B cell (primary cell): ENCODE results near the gene NDOR1.

Experiments
- EZH2 ChIP-seq: IDR thresholded peaks from 2 replicates; pipeline ENCODE4 v1.6.1; 2012; ENCODE audit warnings: borderline replicate concordance, low read depth, mild to moderate bottlenecking, moderate library complexity, low read length; ENCODE audit not compliant: insufficient read depth, poor library complexity, severe bottlenecking
- TF ChIP-seq, protein P1 (sequence below): fragments of 200-600 bp; IDR thresholded peaks from one replicate; pipeline ENCODE4 v1.8.0; 2022; ENCODE audit warnings: antibody characterized with exemption, mild to moderate bottlenecking

DNA sequence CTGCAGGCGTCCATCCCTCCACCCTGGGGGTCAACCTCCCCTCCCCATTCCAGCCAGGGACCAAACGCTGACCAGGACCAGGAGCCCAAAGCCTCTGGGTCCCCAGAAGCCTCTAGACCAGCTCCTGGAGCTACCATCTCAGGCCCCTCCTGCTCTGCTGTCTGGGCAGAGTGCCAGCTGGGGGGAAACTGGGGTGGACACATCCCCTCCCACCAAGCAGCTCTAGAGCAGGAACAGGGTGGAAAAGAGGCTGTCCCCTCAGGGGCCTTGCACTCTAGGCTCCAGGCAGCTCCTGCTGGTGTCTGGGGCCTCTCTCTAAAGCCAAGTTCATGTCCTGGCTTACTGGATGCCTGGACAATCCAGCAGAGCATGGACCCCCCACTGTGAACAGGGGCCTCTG is 12.6 kb upstream of the NDOR1 start:
- TF ChIP-seq, protein P1, sequence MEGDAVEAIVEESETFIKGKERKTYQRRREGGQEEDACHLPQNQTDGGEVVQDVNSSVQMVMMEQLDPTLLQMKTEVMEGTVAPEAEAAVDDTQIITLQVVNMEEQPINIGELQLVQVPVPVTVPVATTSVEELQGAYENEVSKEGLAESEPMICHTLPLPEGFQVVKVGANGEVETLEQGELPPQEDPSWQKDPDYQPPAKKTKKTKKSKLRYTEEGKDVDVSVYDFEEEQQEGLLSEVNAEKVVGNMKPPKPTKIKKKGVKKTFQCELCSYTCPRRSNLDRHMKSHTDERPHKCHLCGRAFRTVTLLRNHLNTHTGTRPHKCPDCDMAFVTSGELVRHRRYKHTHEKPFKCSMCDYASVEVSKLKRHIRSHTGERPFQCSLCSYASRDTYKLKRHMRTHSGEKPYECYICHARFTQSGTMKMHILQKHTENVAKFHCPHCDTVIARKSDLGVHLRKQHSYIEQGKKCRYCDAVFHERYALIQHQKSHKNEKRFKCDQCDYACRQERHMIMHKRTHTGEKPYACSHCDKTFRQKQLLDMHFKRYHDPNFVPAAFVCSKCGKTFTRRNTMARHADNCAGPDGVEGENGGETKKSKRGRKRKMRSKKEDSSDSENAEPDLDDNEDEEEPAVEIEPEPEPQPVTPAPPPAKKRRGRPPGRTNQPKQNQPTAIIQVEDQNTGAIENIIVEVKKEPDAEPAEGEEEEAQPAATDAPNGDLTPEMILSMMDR: no peak
- no peak for TF ChIP-seq EZH2
